Mammary epithelial cell (primary cell): Measurements from ENCODE around the gene CLCNKB.

Experiments
- CTCF ChIP-seq, 2 donors: IDR thresholded peaks in 1 of 2; conservative IDR thresholded peaks in 1 of 2; 2 replicates each; pipeline ENCODE4 v1.5.1; 2011 to 2012; ENCODE audit warnings: inconsistent platforms in 2 of 2, low read length in 2 of 2, mild to moderate bottlenecking in 2 of 2, control low read depth in 1 of 2, low read depth in 1 of 2; ENCODE audit not compliant: insufficient read depth in 1 of 2; ENCODE audit errors: extremely low read depth in 1 of 2
- EZH2 ChIP-seq: IDR thresholded peaks from 2 replicates; pipeline ENCODE4 v1.6.1; 2012; ENCODE audit warnings: low read length, inconsistent platforms, borderline replicate concordance

- peak; percentile 29 to 48 for TF ChIP-seq CTCF (conservative IDR thresholded peaks at IDR 0.05 in 1 of 2, IDR thresholded peaks at IDR 0.05 in 1 of 2; ENCODE audit: extremely low read depth in 1 of 2, insufficient read depth in 1 of 2, low read depth in 1 of 2, low read length in 2 of 2)
- TF ChIP-seq EZH2, result no peak
These were observed 36.8 kb upstream of the CLCNKB start for GRCh38 chr1:16006552-16007485.
